NCI-H526 treated with DMSO at 0.1 percent for 48 hours (cell line): ENCODE results near the gene RAB36.

Experiments used
- DNase-seq: peaks from one replicate; lab custom pipeline; 2025; lab: John Stamatoyannopoulos, UW

RAB36 gene

GRCh38 chr22:23158516-23159290, 13.4 kb downstream of the RAB36 start:
- DNase-seq = no peak

GRCh38 chr22:23159291-23159630, 14.0 kb downstream of the RAB36 start:
- DNase-seq = no peak

GRCh38 chr22:23161029-23161428, 15.8 kb downstream of the RAB36 start:
- no peak for DNase-seq

GRCh38 chr22:23161574-23161973, 16.3 kb downstream of the RAB36 start:
- DNase-seq = no peak

- DNase-seq = no peak
Observed at GRCh38 chr22:23163665-23164064, 18.4 kb downstream of the RAB36 start.

- DNase-seq = no peak
Observed at GRCh38 chr22:23164091-23164490, 18.8 kb downstream of the RAB36 start.

- no peak for DNase-seq
Observed at GRCh38 chr22:23166042-23166831, 21.0 kb downstream of the RAB36 start.

- no peak for DNase-seq
Observed at GRCh38 chr22:23166841-23167616, 21.8 kb downstream of the RAB36 start.

- no peak for DNase-seq
Observed at GRCh38 chr22:23168391-23169042, 23.2 kb downstream of the RAB36 start.

GRCh38 chr22:23169043-23169406, 23.7 kb downstream of the RAB36 start:
- no peak for DNase-seq

- DNase-seq = no peak
Observed at GRCh38 chr22:23175817-23176644, 30.8 kb downstream of the RAB36 start.

- no peak for DNase-seq
Observed at GRCh38 chr22:23176645-23177027, 31.4 kb downstream of the RAB36 start.

- DNase-seq = no peak
Observed at GRCh38 chr22:23177197-23177596, 31.9 kb downstream of the RAB36 start.

- peak; percentile 66 for DNase-seq
Observed at GRCh38 chr22:23178512-23179254, 33.4 kb downstream of the RAB36 start.

- DNase-seq = no peak
Observed at GRCh38 chr22:23179381-23180299, 34.4 kb downstream of the RAB36 start.

- DNase-seq = no peak
Observed at GRCh38 chr22:23180301-23180892, 35.1 kb downstream of the RAB36 start, which contains the start of gene BCR. BCR (plus strand) TSS chr22:23180509; CDS start chr22:23180961, 452 bp downstream.

- DNase-seq = no peak
Observed at GRCh38 chr22:23180893-23181720, 35.8 kb downstream of the RAB36 start.

- DNase-seq = no peak
Observed at GRCh38 chr22:23181721-23182308, 36.5 kb downstream of the RAB36 start.
